HepG2 (cell line): Measurements from ENCODE around the gene AGER. TPM values are rescaled to one million over a fixed set of nuclear protein-coding genes. Genes with fewer than 3 reads are reported as not detected.

ENCODE experiments used
- CCDC6 ChIP-seq: sonication (generic); formaldehyde crosslinking; IDR thresholded peaks from 2 replicates; pipeline ENCODE4 v1.8.1; 2022; ENCODE audit warnings: mild to moderate bottlenecking, missing genetic modification reagents, moderate library complexity
- EED ChIP-seq: sonication (generic); formaldehyde crosslinking; IDR thresholded peaks from 2 replicates; pipeline ENCODE4 v1.5.0; 2020; ENCODE audit warnings: mild to moderate bottlenecking, missing genetic modification reagents
- KLF15 ChIP-seq: sonication (generic); formaldehyde crosslinking; IDR thresholded peaks from 2 replicates; pipeline ENCODE4 v1.8.1; 2023; ENCODE audit warnings: borderline replicate concordance, mild to moderate bottlenecking, inconsistent platforms, missing genetic modification reagents, mixed read lengths
- KLF6 ChIP-seq: IDR thresholded peaks from 2 replicates; pipeline ENCODE4 v1.8.0; 2016; ENCODE audit warnings: missing biosample characterization, missing genetic modification reagents
- LRRFIP1 ChIP-seq: sonication (generic); formaldehyde crosslinking; conservative IDR thresholded peaks from 2 replicates; pipeline ENCODE4 v1.4.0; 2020; ENCODE audit warnings: missing genetic modification reagents
- MLLT10 ChIP-seq: sonication (generic); formaldehyde crosslinking; IDR thresholded peaks from 2 replicates; pipeline ENCODE4 v1.4.0; 2020; ENCODE audit warnings: missing genetic modification reagents
- NFAT5 ChIP-seq: sonication (generic); formaldehyde crosslinking; IDR thresholded peaks from 2 replicates; pipeline ENCODE4 v1.4.0; 2020; ENCODE audit warnings: missing genetic modification reagents
- SRF ChIP-seq: IDR thresholded peaks from 2 replicates; pipeline ENCODE4 v1.6.1; 2011; ENCODE audit warnings: mild to moderate bottlenecking, low read depth, low read length, moderate library complexity
- ZNF121 ChIP-seq: sonication (generic); formaldehyde crosslinking; IDR thresholded peaks from 2 replicates; pipeline ENCODE4 v1.5.0; 2020; ENCODE audit warnings: mild to moderate bottlenecking, missing genetic modification reagents
- ZNF619 ChIP-seq: sonication (generic); formaldehyde crosslinking; IDR thresholded peaks from 2 replicates; pipeline ENCODE4 v1.4.0; 2020; ENCODE audit warnings: mild to moderate bottlenecking, missing genetic modification reagents
- polyA plus RNA-seq, 8 experiments: library from polyadenylated mRNA; depleted of rRNA in 3 of 8; stranded (reverse) in 7 of 8; unstranded in 1 of 8; fragments of >200 nt; fragmentation: Illumina TruSeq in 4 of 8; extraction: Trizol in 4 of 8; gene quantifications; 2 replicates each; pipeline versions ENCODE4 v1.2.1 to v1.2.3, GENCODE V29; 2011 to 2016; ENCODE audit warnings: low read depth in 4 of 8, missing spikeins in 1 of 8, mixed read lengths in 1 of 8; ENCODE audit not compliant: insufficient read depth in 1 of 8
- total RNA-seq, 5 experiments: library from RNA; depleted of rRNA; stranded (reverse); fragments of >200 nt; fragmentation: Illumina TruSeq; extraction: Trizol; gene quantifications; 2 replicates each; pipeline ENCODE4 v1.2.3, GENCODE V29; 2016; ENCODE audit warnings: low read depth in 1 of 5

AGER gene
- total and polyA plus RNA-seq, 2 of the 13 experiments (the other 11 are each of a cell fraction or from before 2014, with no cell fraction given) = 1.9 to 5.1 TPM

- TF ChIP-seq NFAT5 (CRISPR knock-in tag) (no peak), EED (CRISPR knock-in tag) (peak; percentile 46; the same call in 1 of the 2 replicates), CCDC6 (CRISPR knock-in tag) (no peak), LRRFIP1 (CRISPR knock-in tag) (no peak), MLLT10 (CRISPR knock-in tag) (no peak), KLF15 (CRISPR knock-in tag) (no peak), ZNF121 (CRISPR knock-in tag) (no peak), KLF6 (CRISPR knock-in tag) (peak; percentile 63; the same call in 1 of the 2 replicates), SRF (no peak), ZNF619 (CRISPR knock-in tag) (no peak)
These were observed 6.1 kb downstream of the AGER start, which contains the start of gene RNF5 (continued) for GRCh38 chr6:32177788-32178546.
